Natural killer cell (primary cell): Measurements from ENCODE around the gene ZNF846. TPM values are rescaled to one million over a fixed set of nuclear protein-coding genes. Genes with fewer than 3 reads are reported as not detected.
"Not testable (repeated sequence)": the region's sequence is repeated elsewhere in the genome, so short reads cannot be mapped to it uniquely, and the experiment has no call there.

ENCODE experiments used
- ATAC-seq, 3 donors: fragments of 150-1000 bp in 2 of 3; fragments of 200-7000 bp in 1 of 3; cut with Tn5 transposase; 1 replicate in 1 of 3; 2 replicates in 2 of 3; pipeline ENCODE4 v1.10.0; 2021; ENCODE audit warnings: mild to moderate bottlenecking in 2 of 3, moderate library complexity in 2 of 3
- DNase-seq, 2 donors: peaks; one replicate each; pipeline versions ENCODE4 v3.0.0 to v3.0.0-alpha.2; 2013 to 2021; ENCODE audit warnings: mixed read lengths in 1 of 2
- H3K27ac ChIP-seq: one replicate; pipeline ENCODE4 v1.5.1; 2013; ENCODE audit warnings: mild to moderate bottlenecking, low read length
- H3K27me3 ChIP-seq: one replicate; pipeline ENCODE4 v1.6.1; 2013; ENCODE audit warnings: low read length; ENCODE audit not compliant: control insufficient read depth, insufficient read depth
- H3K36me3 ChIP-seq: one replicate; pipeline ENCODE4 v1.6.1; 2013; ENCODE audit warnings: low read length; ENCODE audit not compliant: control insufficient read depth, insufficient read depth
- H3K4me1 ChIP-seq: one replicate; pipeline ENCODE4 v1.6.1; 2013; ENCODE audit warnings: low read length; ENCODE audit not compliant: control insufficient read depth, insufficient read depth
- H3K4me3 ChIP-seq: one replicate; pipeline ENCODE4 v1.5.1; 2013; ENCODE audit warnings: low read length
- H3K9me3 ChIP-seq: one replicate; pipeline ENCODE4 v1.6.1; 2013; ENCODE audit warnings: low read length; ENCODE audit not compliant: control insufficient read depth, insufficient read depth
- H3K27ac Mint-ChIP-seq, 2 donors: one replicate each; pipeline ENCODE4 v1.8.0; 2022; ENCODE audit warnings: mild to moderate bottlenecking in 2 of 2, mixed read lengths in 2 of 2, moderate library complexity in 1 of 2
- H3K27me3 Mint-ChIP-seq, 2 donors: one replicate each; pipeline ENCODE4 v1.8.0; 2022; ENCODE audit warnings: low read depth in 2 of 2, mixed read lengths in 2 of 2
- H3K36me3 Mint-ChIP-seq: one replicate; pipeline ENCODE4 v1.8.0; 2022; ENCODE audit warnings: mixed read lengths
- H3K4me1 Mint-ChIP-seq, 2 donors: one replicate each; pipeline ENCODE4 v1.8.0; 2022; ENCODE audit warnings: mixed read lengths in 2 of 2
- H3K4me3 Mint-ChIP-seq: one replicate; pipeline ENCODE4 v1.8.0; 2022; ENCODE audit warnings: mild to moderate bottlenecking, moderate library complexity, mixed read lengths
- H3K9me3 Mint-ChIP-seq, 2 donors: one replicate each; pipeline ENCODE4 v1.8.0; 2022; ENCODE audit warnings: mixed read lengths in 2 of 2
- WGBS: methylation state at CpG from one replicate; pipeline ENCODE4 v1.1.7; 2013; ENCODE audit warnings: missing lambda C conversion rate; ENCODE audit not compliant: insufficient coverage; 5-methylcytosine and 5-hydroxymethylcytosine counted together
- intact Hi-C: fragments of 100-400 bp; cut with micrococcal nuclease; formaldehyde crosslinking; loops from one replicate; pipeline ENCODE4 v1.14.2; 2022
- total RNA-seq, 4 donors: library from RNA; stranded (reverse); fragments of 120-200 nt in 1 of 4; gene quantifications; one replicate each; pipeline versions ENCODE4 v1.2.3 to v1.2.4, GENCODE V29; 2013 to 2022
- TF ChIP-seq, protein P1 (sequence below): fragments of 200-600 bp; IDR thresholded peaks from one replicate; pipeline ENCODE4 v1.8.0; 2022; ENCODE audit warnings: antibody characterized with exemption

Gene ZNF846
- total RNA-seq, 3 donors from 2014 or later (not counting 1 experiment from before 2014, with no cell fraction given): 9.8 to 15.6 (median 12.8) TPM

DNA sequence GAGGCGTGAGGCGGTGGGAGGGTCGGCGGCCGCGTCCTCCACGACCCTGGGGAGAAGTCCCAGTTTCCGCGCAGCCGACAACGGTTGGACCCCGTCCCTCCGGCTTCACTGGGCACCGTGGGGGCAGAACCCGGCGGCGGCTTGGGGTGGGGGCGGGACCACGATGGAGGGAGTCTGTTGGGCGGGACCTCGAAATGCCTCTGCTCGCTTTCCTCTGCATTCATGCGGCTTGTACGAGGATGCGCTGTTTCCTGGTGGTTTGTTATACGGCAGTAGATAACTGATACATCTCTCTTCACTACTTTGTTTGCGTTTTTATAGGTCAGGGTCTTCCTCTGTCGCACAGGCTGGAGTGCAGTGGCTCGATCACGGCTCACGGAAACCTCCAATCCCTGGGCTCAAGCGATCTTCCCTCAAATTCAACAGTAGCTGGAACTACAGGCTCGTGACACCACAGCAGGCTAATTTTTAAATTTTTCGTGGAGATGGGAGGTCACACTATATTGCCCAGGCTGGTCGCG lies 24.6 kb upstream of the ZNF846 start:
- Histone ChIP-seq H3K36me3 (no peaks in the 10 kb centered on the region), H3K4me3 (peak overlapping the region; percentile 71), H3K27ac (peak overlapping the region; percentile 87), H3K4me1 (peaks cover 15% of the 10 kb centered on the region), H3K27me3 (no peaks in the 10 kb centered on the region), H3K9me3 (no peaks in the 10 kb centered on the region)
- H3K4me1 Mint-ChIP-seq: peaks cover 20 to 32% of the 10 kb centered on the region in 2 donors
- ATAC-seq (peak in 2 of 3 donors; percentile 9 to 23), DNase-seq (peak in 1 of 2 donors; percentile 83)
- intact Hi-C loops: loop anchor here (10.0 kb wide), 1 partner anchor 358 kb away; the partner anchor contains the start of gene ZNF266
- peak overlapping the region; percentile 95 for H3K4me3 Mint-ChIP-seq
- TF ChIP-seq, protein P1, sequence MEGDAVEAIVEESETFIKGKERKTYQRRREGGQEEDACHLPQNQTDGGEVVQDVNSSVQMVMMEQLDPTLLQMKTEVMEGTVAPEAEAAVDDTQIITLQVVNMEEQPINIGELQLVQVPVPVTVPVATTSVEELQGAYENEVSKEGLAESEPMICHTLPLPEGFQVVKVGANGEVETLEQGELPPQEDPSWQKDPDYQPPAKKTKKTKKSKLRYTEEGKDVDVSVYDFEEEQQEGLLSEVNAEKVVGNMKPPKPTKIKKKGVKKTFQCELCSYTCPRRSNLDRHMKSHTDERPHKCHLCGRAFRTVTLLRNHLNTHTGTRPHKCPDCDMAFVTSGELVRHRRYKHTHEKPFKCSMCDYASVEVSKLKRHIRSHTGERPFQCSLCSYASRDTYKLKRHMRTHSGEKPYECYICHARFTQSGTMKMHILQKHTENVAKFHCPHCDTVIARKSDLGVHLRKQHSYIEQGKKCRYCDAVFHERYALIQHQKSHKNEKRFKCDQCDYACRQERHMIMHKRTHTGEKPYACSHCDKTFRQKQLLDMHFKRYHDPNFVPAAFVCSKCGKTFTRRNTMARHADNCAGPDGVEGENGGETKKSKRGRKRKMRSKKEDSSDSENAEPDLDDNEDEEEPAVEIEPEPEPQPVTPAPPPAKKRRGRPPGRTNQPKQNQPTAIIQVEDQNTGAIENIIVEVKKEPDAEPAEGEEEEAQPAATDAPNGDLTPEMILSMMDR: no peak
- H3K36me3 Mint-ChIP-seq: no peaks in the 10 kb centered on the region
- 18% methylated on average over 36 of the region's 36 CpGs for WGBS
- H3K27me3 Mint-ChIP-seq: no peaks in the 10 kb centered on the region
- H3K27ac Mint-ChIP-seq: peak overlapping the region; percentile 90 to 99
- H3K9me3 Mint-ChIP-seq: no peaks in the 10 kb centered on the region

DNA sequence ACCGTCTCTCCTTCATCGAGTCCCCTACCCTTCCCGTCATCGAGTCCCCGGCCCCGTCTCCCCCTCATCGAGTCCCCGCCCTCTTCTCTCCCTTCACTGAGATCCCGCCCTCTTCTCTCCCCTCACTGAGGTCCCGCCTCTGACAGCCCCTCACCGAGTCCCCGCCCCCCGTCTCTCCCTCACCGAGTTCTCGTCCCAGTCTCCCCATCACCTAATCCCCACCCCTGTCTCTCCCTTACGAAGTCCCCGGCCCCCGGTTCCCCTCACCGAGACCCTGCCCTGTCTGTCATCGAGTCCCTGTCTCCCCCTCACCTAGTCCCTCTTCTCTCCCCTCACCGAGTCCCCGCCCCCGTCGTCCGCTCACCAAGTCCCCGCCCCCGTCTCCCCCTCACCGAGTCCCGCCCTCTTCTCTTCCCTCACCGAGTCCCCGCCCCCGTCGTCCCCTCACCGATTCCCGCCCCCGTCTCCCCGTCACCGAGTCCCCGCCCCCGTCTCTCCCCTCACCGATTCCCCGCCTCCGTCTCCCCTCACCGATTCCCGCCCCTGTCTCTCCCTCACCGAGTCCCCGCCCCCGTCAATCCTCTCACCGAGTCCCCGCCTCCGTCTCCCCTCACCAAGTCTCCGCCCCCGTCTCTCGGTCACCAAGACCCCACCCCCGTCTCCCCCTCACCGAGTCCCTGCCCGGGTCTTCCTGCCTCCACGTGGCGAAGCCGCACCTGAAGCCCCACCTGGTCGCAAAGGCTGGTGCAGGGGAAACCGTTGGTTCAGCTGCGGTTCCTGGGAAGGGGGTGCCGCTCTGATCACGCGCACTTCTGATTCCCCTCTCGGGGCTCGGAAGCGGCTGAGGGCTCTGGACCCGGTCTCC lies 23.9 kb upstream of the ZNF846 start:
- H3K27me3 ChIP-seq: no peaks in the 10 kb centered on the region
- TF ChIP-seq, protein P1: no peak
- Mint-ChIP-seq H3K9me3 (no peaks in the 10 kb centered on the region), H3K4me1 (peaks cover 20 to 32% of the 10 kb centered on the region in 2 donors), H3K36me3 (no peaks in the 10 kb centered on the region), H3K4me3 (peak overlapping the region; percentile 95), H3K27ac (peak overlapping the region; percentile 90 to 99), H3K27me3 (no peaks in the 10 kb centered on the region)
- WGBS: under 1% methylated on average over 63 of the region's 70 CpGs
- H3K4me1 ChIP-seq: peaks cover 15% of the 10 kb centered on the region
- ATAC-seq (peak; percentile 62 to 80 (median 66)), DNase-seq (peak; percentile 82 to 97)
- intact Hi-C loops: loop anchor here (1.0 to 10.0 kb wide), 2 partner anchors 27 to 358 kb away; partner anchors contain the start of genes FBXL12 and ZNF266
- peak overlapping the region; percentile 71 for H3K4me3 ChIP-seq
- H3K27ac ChIP-seq: peak overlapping the region; percentile 95
- H3K36me3 ChIP-seq: no peaks in the 10 kb centered on the region
- no peaks in the 10 kb centered on the region for H3K9me3 ChIP-seq

DNA sequence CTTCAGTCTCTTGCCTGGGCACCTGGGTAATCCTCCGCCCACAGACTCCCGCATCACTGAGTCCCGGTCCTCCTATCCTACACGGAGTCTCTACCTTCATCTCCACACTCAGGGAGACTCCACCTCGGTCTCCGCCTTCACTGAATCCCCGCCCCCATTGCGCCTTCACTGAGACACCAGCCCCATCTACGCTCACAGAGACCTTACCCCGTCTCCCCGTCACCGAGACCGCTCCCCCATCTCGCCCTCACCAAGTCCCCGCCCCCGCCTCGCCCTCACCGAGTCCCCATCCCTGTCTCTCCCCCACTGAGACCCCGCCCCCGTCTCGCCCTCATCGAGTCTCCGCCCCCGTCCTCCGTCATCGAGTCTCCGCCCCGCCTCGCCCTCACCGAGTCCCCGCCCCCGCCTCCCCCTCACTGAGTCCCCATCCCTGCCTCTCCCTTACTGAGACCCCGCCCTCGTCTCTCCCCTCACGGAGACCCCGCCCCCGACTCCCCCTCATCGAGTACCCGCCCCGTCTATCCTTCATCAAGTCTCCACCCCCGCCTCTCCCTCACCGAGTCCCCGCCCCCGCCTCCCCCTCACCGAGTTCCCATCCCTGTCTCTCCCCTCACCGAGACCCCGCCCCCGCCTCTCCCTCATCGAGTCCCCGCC lies 23.1 kb upstream of the ZNF846 start:
- Mint-ChIP-seq H3K4me1 (peaks cover 20 to 34% of the 10 kb centered on the region in 2 donors), H3K4me3 (peak overlapping the region; percentile 95), H3K27me3 (no peaks in the 10 kb centered on the region), H3K36me3 (no peaks in the 10 kb centered on the region), H3K27ac (peak overlapping the region; percentile 90 to 99), H3K9me3 (no peaks in the 10 kb centered on the region)
- ATAC-seq (peak; percentile 58 to 80 (median 63)), DNase-seq (peak; percentile 86 to 97)
- peak overlapping the region; percentile 95 for H3K27ac ChIP-seq
- no peaks in the 10 kb centered on the region for H3K36me3 ChIP-seq
- intact Hi-C loops: loop anchor here (1.0 to 10.0 kb wide), 2 partner anchors 28 to 357 kb away; partner anchors contain the start of genes FBXL12 and ZNF266
- H3K27me3 ChIP-seq: no peaks in the 10 kb centered on the region
- TF ChIP-seq, protein P1: no peak
- H3K9me3 ChIP-seq: no peaks in the 10 kb centered on the region
- WGBS: under 1% methylated on average over 42 of the region's 50 CpGs
- peak overlapping the region; percentile 67 for H3K4me3 ChIP-seq
- H3K4me1 ChIP-seq: peaks cover 19% of the 10 kb centered on the region

DNA sequence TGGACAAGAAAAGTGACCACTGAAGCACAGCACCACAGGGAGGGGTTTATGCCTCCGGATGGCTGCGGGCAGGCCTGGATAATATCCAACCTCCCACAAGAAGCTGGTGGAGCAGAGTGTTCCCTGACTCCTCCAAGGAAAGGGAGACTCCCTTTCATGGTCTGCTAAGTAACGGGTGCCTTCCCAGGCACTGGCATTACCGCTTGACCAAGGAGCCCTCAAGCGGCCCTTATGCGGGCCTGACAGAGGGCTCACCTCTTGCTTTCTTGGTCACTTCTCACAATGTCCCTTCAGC lies 22.5 kb upstream of the ZNF846 start:
- Histone ChIP-seq H3K4me3 (peak overlapping the region; percentile 38), H3K27ac (peak overlapping the region; percentile 79), H3K4me1 (peaks cover 24% of the 10 kb centered on the region)
- not testable (repeated sequence) for H3K9me3 Mint-ChIP-seq, H3K27me3 Mint-ChIP-seq, H3K9me3 ChIP-seq, H3K36me3 ChIP-seq, H3K27me3 ChIP-seq, H3K36me3 Mint-ChIP-seq, ATAC-seq, DNase-seq
- H3K27ac Mint-ChIP-seq: peak overlapping the region; percentile 90 to 99
- intact Hi-C loops: loop anchor here (10.0 kb wide), 1 partner anchor 356 kb away; the partner anchor contains the start of gene ZNF266
- peaks cover 13 to 36% of the 10 kb centered on the region in 2 donors for H3K4me1 Mint-ChIP-seq
- WGBS: 94% methylated on average over 5 of the region's 6 CpGs
- H3K4me3 Mint-ChIP-seq: peak overlapping the region; percentile 95

- not testable (repeated sequence) for H3K27ac ChIP-seq, H3K36me3 ChIP-seq, H3K9me3 ChIP-seq, H3K36me3 Mint-ChIP-seq, H3K27me3 Mint-ChIP-seq, H3K4me3 ChIP-seq, H3K27ac Mint-ChIP-seq, H3K9me3 Mint-ChIP-seq, H3K27me3 ChIP-seq, DNase-seq, ATAC-seq
- intact Hi-C loops: loop anchor here (5.0 kb wide), 1 partner anchor 48 kb away; the partner anchor contains the start of gene PIN1
- peaks cover 19 to 48% of the 10 kb centered on the region in 2 donors for H3K4me1 Mint-ChIP-seq
- WGBS: 81% methylated on average over 5 of the region's 5 CpGs
- peaks cover 28% of the 10 kb centered on the region for H3K4me1 ChIP-seq
- peak overlapping the region; percentile 7 for H3K4me3 Mint-ChIP-seq
Observed at GRCh38 chr19:9789579-9789978, 21.0 kb upstream of the ZNF846 start.
